Stimulated activated effector memory CD8-positive, alpha-beta T cell treated with anti-CD3 and anti-CD28 coated beads, Interleukin-12 subunit alpha, Interleukin-12 subunit beta, amount 100 ng/mL, for 72 hours (primary cell): ENCODE measurements around the gene ARHGDIA.
"Not testable (repeated sequence)": the region's sequence is repeated elsewhere in the genome, so short reads cannot be mapped to it uniquely, and the experiment has no call there.

Experiments used
- ATAC-seq: fragments of 150-1000 bp; cut with Tn5 transposase; 2 replicates; pipeline ENCODE4 v1.10.0; 2021
- DNase-seq, 2 donors: peaks; one replicate each; pipeline ENCODE4 v3.0.0; 2021 to 2022; ENCODE audit warnings: low spot score in 2 of 2
- H3K27ac Mint-ChIP-seq: one replicate; pipeline ENCODE4 v1.8.0; 2022; ENCODE audit warnings: mild to moderate bottlenecking, mixed read lengths
- H3K36me3 Mint-ChIP-seq: one replicate; pipeline ENCODE4 v1.8.0; 2022; ENCODE audit warnings: mild to moderate bottlenecking, mixed read lengths
- H3K4me1 Mint-ChIP-seq: one replicate; pipeline ENCODE4 v1.8.0; 2022; ENCODE audit warnings: mixed read lengths
- H3K4me3 Mint-ChIP-seq: one replicate; pipeline ENCODE4 v1.8.0; 2022; ENCODE audit warnings: mild to moderate bottlenecking, mixed read lengths
- H3K9me3 Mint-ChIP-seq: one replicate; pipeline ENCODE4 v1.8.0; 2022; ENCODE audit warnings: mixed read lengths

ARHGDIA gene

DNA sequence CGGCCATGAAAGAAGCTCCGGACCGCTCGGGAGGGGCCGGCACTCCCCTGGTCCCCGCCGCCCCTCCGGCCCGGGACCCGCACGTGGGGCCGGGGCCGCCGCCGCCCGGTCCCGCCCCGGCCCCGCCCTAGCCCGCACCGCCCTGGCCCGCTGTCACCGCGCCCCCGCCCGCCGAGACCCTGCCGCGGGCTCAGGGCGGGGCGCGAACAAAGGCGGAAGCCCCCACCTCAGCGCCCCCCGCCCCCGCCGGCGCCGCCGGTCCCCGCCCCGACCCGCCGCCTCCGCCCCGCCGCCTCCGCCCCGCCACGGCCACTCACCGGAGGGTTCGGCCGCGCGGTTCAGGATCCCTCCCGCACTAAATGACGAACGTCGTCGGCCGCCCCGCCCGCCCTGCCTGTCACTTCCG is at the start of gene ARHGDIA:
Gene ARHGDIA, minus strand, starts transcription at position 357 of the 406 bp plus-strand sequence. CDS start 1,407 bp downstream, outside the sequence.
- peaks cover 71% of the 10 kb centered on the region for H3K36me3 Mint-ChIP-seq
- peak in 1 of 2 donors; percentile 60 for DNase-seq

DNA sequence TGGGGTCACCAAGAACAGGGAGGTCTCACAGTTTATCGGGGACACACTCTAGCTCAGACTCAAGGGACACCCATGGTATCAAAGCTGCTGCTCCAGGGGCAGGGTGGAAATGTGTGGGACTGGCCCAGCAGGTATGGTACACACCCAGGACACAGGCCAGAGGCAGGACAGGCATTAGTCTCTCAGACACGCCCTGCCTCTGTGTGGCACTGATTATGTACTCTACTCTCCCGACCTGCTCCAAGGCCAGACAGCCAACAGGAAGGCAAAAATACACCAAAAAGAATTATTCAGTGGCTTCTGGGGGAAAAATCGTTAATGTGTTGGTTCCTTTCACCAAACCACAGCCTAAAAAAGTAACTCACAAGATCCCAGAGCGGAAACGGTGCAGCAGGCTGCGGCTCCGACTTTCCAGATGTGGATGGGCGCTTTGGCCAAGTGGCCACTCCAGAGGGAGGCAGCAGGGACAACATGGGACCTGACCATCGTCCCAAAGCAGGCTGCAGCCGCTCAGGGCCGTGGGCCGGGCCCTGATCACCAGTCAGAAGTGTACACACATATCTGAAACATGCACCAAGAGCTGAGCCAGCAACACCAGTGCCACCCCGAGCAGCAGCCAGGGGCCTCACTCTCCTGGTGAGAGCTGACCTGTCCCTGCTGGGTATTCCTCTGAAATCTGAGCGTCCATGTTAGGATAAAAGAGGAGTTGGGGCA is 47.9 kb upstream of the ARHGDIA start:
- H3K9me3 Mint-ChIP-seq: no peaks in the 10 kb centered on the region
- H3K4me1 Mint-ChIP-seq: peaks cover 11% of the 10 kb centered on the region
- peak overlapping the region; percentile 77 for H3K4me3 Mint-ChIP-seq
- peak overlapping the region; percentile 86 for H3K27ac Mint-ChIP-seq
- DNase-seq: no peak
- no peak for ATAC-seq
- peaks cover 77% of the 10 kb centered on the region for H3K36me3 Mint-ChIP-seq

More for the DNA sequence above, at the start of gene ARHGDIA:
- Mint-ChIP-seq H3K4me3 (peak within 1 kb of the TSS; percentile 84), H3K4me1 (peaks cover 50% of the 10 kb centered on the region), H3K9me3 (no peaks in the 10 kb centered on the region), H3K27ac (peak within 1 kb of the TSS; percentile 96)
- peak; percentile 76 for ATAC-seq

DNA sequence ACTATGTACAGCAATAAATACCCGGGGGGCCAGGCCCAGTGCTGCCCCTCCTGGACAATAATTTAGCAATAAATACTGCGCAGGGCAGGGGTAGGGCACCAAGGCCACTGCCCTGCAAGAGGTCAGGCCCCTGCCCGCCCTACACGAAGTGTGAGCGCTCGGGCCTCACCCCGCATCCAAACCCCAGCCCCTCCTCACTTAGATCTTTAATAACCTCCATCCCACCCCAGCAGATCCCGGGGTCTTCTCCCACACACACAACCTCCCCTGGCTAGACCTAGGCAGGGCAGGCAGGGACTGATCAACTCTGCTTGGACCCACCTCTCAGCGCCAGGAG is 47.2 kb upstream of the ARHGDIA start:
- Mint-ChIP-seq H3K4me1 (peaks cover 11% of the 10 kb centered on the region), H3K36me3 (peaks cover 83% of the 10 kb centered on the region), H3K4me3 (peak overlapping the region; percentile 77), H3K27ac (peak overlapping the region; percentile 86)
- not testable (repeated sequence) for DNase-seq, H3K9me3 Mint-ChIP-seq
- ATAC-seq: peak; percentile 24

DNA sequence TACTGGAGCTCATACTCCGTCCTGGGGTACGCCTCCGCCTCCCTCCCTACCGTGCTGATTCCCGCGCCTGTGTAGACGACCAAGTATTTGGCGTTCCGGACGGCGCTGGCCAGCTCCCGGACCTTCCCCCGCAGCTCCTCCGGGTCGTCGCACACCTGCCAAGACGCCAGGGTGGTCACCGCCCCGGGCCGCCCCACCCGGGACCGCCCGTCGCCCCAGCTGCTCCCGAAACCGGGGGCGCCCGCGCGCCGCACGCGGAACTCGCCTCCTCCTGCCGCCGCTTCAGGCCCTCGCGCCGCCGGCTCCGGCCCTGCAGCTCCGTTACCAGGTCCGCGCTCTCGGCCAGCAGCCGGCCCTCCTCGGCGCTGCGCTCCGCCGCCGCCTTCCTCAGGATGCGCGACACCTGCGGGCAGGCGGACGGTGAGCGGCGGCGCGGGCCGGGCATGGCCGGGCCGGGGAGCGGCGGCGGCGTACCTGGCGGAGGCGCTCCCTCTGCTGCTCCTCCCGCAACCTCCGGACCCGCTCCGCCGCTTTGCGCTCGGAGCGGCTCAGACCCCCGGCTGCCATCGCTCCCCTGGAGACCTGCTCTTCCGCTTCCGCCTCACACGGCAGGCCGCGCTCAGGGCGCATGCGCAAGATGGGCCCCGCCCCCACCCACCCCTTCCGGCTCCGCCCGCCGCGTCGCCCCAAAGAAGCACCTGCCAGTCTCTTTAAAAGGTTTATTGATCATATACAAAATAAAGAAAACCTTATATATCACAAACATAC is 46.6 kb upstream of the ARHGDIA start, which contains the start of gene SIRT7:
Gene SIRT7, minus strand, starts transcription at position 612 of the 768 bp plus-strand sequence. Its CDS starts 45 bp downstream, at position 567.
- peak; percentile 86 for ATAC-seq
- H3K36me3 Mint-ChIP-seq: peaks cover 88% of the 10 kb centered on the region
- H3K27ac Mint-ChIP-seq: peak within 1 kb of the TSS; percentile 86
- DNase-seq: peak; percentile 73 to 87
- no peaks in the 10 kb centered on the region for H3K9me3 Mint-ChIP-seq
- H3K4me3 Mint-ChIP-seq: peak within 1 kb of the TSS; percentile 77
- peaks cover 11% of the 10 kb centered on the region for H3K4me1 Mint-ChIP-seq

DNA sequence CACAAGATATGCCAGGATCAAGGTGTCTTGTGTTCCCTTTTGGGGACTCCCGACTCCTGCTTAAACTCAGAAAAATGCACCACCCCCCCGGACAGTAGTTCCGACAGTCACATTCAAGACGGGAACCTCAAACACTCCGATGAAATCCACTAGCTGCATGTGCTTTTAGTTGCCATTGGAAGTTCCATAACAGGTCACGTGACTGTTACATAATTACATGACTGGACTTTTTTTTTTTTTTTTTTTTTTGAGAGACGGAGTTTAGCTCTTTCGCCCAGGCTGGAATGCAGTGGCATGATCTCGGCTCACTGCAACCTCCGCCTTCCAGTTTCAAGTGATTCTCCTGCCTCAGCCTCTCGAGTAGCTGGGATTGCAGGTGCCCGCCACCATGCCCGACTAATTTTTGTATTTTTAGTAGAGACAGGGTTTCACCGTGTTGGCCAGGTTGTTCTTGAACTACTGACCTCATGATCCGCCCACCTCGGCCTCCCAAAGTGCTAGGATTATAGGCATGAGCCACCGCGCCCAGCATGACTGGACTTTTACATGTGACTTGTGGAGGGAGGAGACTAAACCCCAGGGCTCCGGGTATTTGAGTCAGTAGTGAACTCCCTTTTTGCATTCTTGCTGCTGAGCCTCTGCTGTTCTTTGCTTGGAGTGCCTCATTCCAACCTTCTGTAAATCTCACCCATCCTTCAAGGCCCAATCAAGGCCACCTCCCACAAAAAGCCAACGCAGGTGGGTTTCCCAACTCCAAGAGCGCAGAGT is 45.3 kb upstream of the ARHGDIA start:
- ATAC-seq (no peak), DNase-seq (no peak)
- no peaks in the 10 kb centered on the region for H3K9me3 Mint-ChIP-seq
- peaks cover 90% of the 10 kb centered on the region for H3K36me3 Mint-ChIP-seq
- H3K4me3 Mint-ChIP-seq: peak overlapping the region; percentile 77
- H3K27ac Mint-ChIP-seq: peak overlapping the region; percentile 14
- peaks cover 11% of the 10 kb centered on the region for H3K4me1 Mint-ChIP-seq

DNA sequence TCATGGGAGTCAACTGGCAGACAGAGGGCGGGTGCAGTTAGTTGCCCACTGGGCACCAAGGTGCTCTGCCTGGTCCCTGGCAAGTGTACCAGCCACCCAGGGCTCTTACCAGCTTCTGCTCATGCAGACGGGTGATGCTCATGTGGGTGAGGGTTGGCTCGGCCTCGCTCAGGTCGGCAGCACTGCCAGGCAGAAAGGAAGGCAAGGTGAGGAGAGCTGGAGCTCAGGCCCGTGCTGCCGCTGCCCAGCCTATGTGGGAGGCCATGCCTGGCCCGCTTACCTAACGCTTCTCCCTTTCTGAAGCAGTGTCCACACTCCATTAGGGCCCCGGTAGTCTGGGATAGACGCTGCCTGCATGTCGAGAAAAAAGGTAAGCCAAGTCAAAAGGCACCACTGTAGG is 44.2 kb upstream of the ARHGDIA start:
- Mint-ChIP-seq H3K4me3 (no peak overlapping the region), H3K4me1 (peaks cover 13% of the 10 kb centered on the region), H3K36me3 (peaks cover 84% of the 10 kb centered on the region), H3K9me3 (no peaks in the 10 kb centered on the region), H3K27ac (no peak overlapping the region)
- DNase-seq (no peak), ATAC-seq (no peak)

DNA sequence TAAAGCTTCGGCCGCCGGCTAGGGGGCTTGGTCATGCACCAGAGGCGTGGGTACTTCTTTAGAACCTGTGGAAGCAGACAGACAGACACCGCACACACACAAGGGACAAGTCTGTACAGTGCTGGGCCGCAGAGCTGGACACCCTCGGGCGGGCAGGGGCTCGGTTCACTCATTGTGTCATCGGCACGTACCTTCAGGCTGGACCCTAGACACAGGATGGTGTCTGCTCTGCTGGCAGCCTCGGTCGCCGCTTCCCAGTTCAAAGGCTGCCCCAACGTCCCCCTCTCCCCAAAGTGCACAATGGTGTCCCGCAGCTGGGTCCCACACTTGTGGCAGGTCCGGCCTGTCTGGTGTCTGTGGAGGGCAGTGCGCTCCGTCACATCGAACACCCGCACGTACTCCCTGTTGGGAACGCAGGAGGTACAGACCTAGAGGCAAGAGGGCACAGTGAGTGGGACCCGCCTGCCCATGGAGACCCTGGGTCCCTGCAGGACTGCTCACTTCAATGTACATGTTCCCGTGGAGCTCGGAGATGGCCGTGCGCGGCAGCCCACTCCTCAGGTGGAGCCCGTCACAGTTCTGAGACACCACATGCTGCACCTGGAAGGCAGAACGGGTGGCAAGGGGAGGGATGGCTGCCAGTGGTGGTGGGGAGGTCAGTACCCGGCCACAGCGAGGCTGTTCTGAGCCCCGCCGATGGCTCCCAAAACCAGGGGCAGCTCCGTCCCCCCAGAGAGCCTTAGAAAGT is 43.1 kb upstream of the ARHGDIA start:
- no peak overlapping the region for H3K27ac Mint-ChIP-seq
- no peaks in the 10 kb centered on the region for H3K9me3 Mint-ChIP-seq
- ATAC-seq: no peak
- peaks cover 17% of the 10 kb centered on the region for H3K4me1 Mint-ChIP-seq
- no peak overlapping the region for H3K4me3 Mint-ChIP-seq
- H3K36me3 Mint-ChIP-seq: peaks cover 78% of the 10 kb centered on the region
- DNase-seq: no peak

DNA sequence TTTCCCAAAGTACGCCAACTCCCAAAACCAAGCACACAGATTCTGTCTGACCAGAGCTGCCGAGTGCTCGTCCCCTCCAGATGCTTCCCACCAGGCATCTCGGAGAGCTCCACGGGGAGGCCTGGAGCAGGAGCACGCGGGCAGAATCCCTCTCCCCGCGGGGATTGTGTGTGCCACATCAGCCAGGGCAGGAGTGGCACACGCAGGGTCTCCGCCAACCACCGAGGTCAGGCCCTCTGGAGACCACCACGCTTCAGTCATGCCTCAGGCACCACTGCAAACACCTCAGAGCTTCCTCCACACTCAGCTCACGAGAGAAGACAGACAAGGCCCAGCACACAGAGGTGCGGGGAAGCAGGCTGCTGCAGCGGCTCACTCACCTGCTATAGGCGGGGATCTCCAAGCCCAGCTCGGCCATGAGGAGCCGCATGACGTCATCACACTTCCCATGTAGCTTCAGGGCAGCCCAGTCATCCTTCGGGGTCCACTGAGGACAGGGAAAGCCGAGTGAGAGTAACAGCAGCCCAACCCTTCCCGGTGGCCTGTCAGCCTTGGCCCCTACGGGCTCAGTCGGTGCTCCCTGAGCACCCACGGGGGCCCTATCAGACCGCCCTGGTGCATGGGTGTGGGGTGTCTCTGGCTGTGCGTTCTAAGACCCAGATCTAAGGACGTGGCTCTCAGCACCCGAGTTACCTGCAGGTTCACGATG is 42.4 kb upstream of the ARHGDIA start:
- Mint-ChIP-seq H3K4me3 (no peak overlapping the region), H3K4me1 (peaks cover 17% of the 10 kb centered on the region), H3K36me3 (peaks cover 71% of the 10 kb centered on the region), H3K27ac (no peak overlapping the region), H3K9me3 (no peaks in the 10 kb centered on the region)
- DNase-seq (no peak), ATAC-seq (no peak)

DNA sequence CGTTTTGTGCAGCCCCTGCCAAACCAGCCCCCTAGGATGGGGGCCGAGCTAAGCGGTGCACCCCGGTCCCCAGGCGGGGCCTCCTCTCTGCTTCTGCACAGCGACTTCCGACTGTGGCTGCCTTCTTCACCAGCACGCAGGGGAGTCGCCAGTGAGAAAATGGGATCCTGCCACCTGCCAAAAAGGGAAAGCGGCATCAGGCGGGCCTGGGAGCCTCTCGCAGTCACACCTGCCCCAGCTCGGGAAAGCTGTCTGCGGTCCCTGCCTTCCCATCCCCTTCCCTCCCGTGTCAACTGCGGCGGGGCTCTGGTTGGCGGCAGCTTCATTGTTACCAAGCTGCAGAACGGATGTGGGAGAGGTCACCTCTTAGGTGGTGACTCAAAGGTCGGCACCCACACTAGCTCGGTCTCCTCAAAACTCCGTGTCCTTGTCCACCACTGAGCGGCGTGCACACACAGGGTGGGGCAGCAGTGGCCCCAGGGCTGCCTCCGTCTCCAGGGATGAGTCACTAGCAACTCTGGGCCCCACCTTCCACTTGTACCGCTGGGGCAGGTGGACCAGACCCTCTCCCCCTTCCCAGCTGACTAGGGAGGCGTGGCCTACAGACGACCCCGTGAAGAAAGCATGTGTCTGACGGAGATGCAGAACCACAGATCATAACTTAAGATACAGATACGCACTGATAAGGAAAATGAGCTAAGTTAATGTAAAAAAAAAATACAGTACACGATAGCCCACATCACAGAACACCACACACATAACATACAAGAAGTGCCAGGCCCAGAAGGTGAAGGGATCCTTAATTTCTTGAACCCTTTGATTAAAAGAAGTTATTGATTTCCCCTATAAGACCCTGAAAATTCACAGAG is 41.5 kb upstream of the ARHGDIA start:
- Mint-ChIP-seq H3K9me3 (no peaks in the 10 kb centered on the region), H3K36me3 (peaks cover 62% of the 10 kb centered on the region), H3K4me3 (peak overlapping the region; percentile 69), H3K27ac (no peak overlapping the region), H3K4me1 (peaks cover 17% of the 10 kb centered on the region)
- ATAC-seq: no peak
- DNase-seq: no peak

DNA sequence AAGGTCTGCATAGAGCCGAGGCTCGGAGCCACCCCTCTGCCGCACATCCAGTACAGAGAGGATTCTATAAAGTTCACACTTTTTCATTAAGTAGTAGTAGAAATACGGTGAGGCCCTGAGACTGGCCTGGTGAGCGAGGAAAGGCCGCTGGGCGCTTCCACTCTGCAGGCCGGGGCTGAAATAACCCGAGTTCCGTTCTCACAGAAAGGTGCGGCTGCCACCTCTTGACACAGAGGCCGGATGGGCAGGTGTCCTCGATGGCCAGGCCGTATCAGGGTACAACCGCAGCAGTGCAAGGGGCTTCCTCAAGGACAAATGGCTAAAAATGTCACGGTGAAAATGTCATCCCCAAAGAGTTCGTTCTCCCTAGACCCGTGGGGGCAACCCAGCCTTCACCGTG is 40.8 kb upstream of the ARHGDIA start:
- Mint-ChIP-seq H3K36me3 (peaks cover 55% of the 10 kb centered on the region), H3K4me1 (peaks cover 11% of the 10 kb centered on the region), H3K27ac (peak overlapping the region; percentile 40), H3K4me3 (peak overlapping the region; percentile 69), H3K9me3 (no peaks in the 10 kb centered on the region)
- no peak for DNase-seq
- ATAC-seq: no peak

DNA sequence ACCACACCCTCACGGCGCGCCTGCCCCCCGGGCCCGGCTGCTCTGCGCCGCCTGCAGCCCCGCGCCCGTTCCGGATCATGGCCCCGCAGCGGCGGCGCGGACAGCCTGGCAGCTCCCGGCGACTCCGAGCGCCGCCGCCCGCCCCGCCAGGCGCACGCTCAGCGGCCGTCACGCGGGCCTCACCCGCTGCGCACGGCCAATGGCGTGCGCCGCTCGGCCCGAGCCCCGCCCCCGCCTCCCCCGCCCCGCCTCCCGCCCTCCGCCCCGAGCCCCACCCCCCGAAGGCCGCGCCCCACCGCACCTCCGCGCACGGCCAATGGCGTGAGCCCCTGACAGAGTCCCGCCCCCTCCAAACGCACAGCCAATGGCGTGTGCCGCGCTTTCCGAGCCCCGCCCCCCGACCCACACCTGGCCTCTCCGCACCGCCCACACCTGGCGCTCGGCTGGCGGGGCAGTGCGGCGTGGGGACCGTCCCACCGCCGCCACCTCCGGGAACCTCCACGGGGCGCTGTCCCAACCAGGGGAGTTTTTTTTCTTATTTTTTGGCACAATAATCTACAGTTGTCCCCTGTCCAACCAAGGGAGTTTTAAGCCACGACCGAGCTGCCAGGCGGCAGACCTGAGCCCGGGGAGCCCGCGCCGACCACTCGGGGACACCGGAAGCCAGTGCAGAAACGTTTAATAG is 40.3 kb upstream of the ARHGDIA start, which contains the start of gene PCYT2:
Gene PCYT2, minus strand, starts transcription at position 123 of the 685 bp plus-strand sequence. Its CDS starts 44 bp downstream, at position 79.
- Mint-ChIP-seq H3K9me3 (no peaks in the 10 kb centered on the region), H3K4me1 (peaks cover 6% of the 10 kb centered on the region), H3K4me3 (peak within 1 kb of the TSS; percentile 69), H3K27ac (peak within 1 kb of the TSS; percentile 40), H3K36me3 (peaks cover 49% of the 10 kb centered on the region)
- DNase-seq (peak; percentile 81 to 92), ATAC-seq (peak; percentile 91)

DNA sequence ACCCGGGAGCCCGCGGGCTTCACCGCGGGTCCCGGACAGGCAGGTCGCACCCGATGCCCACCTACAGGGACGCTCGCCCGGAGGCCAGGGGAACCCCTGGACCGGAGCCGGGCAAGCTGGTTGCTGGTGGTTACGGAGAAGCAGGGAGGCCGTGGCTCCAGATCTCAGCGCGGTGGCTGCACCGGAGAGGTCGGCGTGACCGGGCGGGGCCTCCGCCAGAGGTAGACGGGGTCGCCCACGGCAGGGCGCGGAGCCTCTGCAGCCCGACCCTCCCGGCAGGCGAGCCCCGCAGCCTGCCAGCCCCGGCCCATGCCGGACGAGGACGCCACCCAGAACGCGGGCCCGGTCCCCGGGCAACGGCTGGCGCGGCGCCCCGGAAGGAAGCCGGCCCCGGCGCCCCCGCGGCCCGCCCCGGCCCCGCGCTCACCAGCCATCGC is 39.7 kb upstream of the ARHGDIA start:
- Mint-ChIP-seq H3K4me3 (peak overlapping the region; percentile 69), H3K4me1 (peaks cover 6% of the 10 kb centered on the region), H3K27ac (peak overlapping the region; percentile 20), H3K36me3 (peaks cover 44% of the 10 kb centered on the region), H3K9me3 (no peaks in the 10 kb centered on the region)
- peak; percentile 55 for ATAC-seq
- peak in 1 of 2 donors; percentile 68 for DNase-seq
